Kidney (tissue), 14 donors: ENCODE data around the gene LRTM2. TPM values are rescaled to one million over a fixed set of nuclear protein-coding genes. Genes with fewer than 3 reads are reported as not detected.
A peak's percentile ranks its signal among the peaks of the same experiment; 100 is the strongest.

Source experiments
- DNase-seq, 5 donors: peaks; one replicate each; pipeline ENCODE4 v3.0.0-alpha.2; 2013 to 2020
- FAIRE-seq: peaks from 2 replicates; lab custom pipeline; 2012; peaks lifted over from hg19 to GRCh38; lab: Jason Lieb, UNC
- H3K27ac ChIP-seq, 2 donors: one replicate each; pipeline ENCODE4 v1.7.0; 2013; ENCODE audit warnings: low read depth in 2 of 2, low read length in 2 of 2, inconsistent platforms in 1 of 2
- H3K27me3 ChIP-seq: one replicate; pipeline ENCODE4 v1.7.1; 2013; ENCODE audit warnings: low read length, inconsistent platforms; ENCODE audit not compliant: control insufficient read depth, insufficient read depth
- H3K36me3 ChIP-seq, 3 donors: one replicate each; pipeline versions ENCODE4 v1.7.0 to v1.7.1; 2013; ENCODE audit warnings: low read length in 3 of 3, control low read depth in 1 of 3, inconsistent platforms in 1 of 3; ENCODE audit not compliant: insufficient read depth in 3 of 3, control insufficient read depth in 2 of 3
- H3K4me1 ChIP-seq, 3 donors: one replicate each; pipeline versions ENCODE4 v1.7.0 to v1.7.1; 2013; ENCODE audit warnings: low read length in 3 of 3, inconsistent platforms in 1 of 3, low read depth in 1 of 3; ENCODE audit not compliant: control insufficient read depth in 2 of 3, insufficient read depth in 2 of 3
- H3K4me3 ChIP-seq, 3 donors: one replicate each; pipeline versions ENCODE4 v1.7.0 to v1.8.1; 2013; ENCODE audit warnings: low read length in 3 of 3, control low read depth in 1 of 3, inconsistent platforms in 1 of 3
- H3K9ac ChIP-seq, 3 donors: one replicate each; pipeline versions ENCODE4 v1.7.0 to v1.7.1; 2013; ENCODE audit warnings: low read length in 3 of 3, control low read depth in 1 of 3, inconsistent platforms in 1 of 3
- H3K9me3 ChIP-seq, 3 donors: one replicate each; pipeline versions ENCODE4 v1.7.0 to v1.7.1; 2013; ENCODE audit warnings: low read length in 3 of 3, control low read depth in 1 of 3, inconsistent platforms in 1 of 3; ENCODE audit not compliant: control insufficient read depth in 2 of 3, insufficient read depth in 1 of 3
- CTCF ChIP-seq: IDR thresholded peaks from 3 replicates; pipeline ENCODE4 v1.5.1; 2012; ENCODE audit warnings: mild to moderate bottlenecking, moderate library complexity, borderline replicate concordance; ENCODE audit not compliant: insufficient read depth; ENCODE audit errors: extremely low read depth
- intact Hi-C: fragments of 100-400 bp; cut with DNase I; formaldehyde crosslinking; loops from one replicate; pipeline ENCODE4 v1.11.1; 2022
- polyA plus RNA-seq: library from polyadenylated mRNA; stranded (reverse); fragments of 350-450 nt; fragmentation: Illumina TruSeq; extraction: RNeasy Lipid Tissue Mini Kit (QIAGEN cat#74804); gene quantifications from one replicate; pipeline ENCODE4 v1.2.3, GENCODE V29; 2014; ENCODE audit warnings: low read depth, low replicate concordance; ENCODE audit not compliant: insufficient read depth
- total RNA-seq: library from RNA; stranded (reverse); fragmentation: NEBNext Ultra II Directional; extraction: Animal tissue kit (Norgen Biotek cat#: 25700); gene quantifications from one replicate; pipeline ENCODE4 v1.2.1, GENCODE V29; 2021
- donor health status: control.
- donor health status: control.
- donor health status: control.
- donor health status: control.
- donor health status: control.
- donor health status: DM: yes; HTN: yes; CAD: no.
- donor health status: Normal renal cell carcinoma (clear cell type).

Gene LRTM2
- total and polyA plus RNA-seq, 2 donors from 2014 or later = not detected

- no peak for TF ChIP-seq CTCF
- Histone ChIP-seq H3K27ac (no peak overlapping the region), H3K36me3 (no peaks in the 10 kb centered on the region), H3K9ac (no peak overlapping the region), H3K4me1 (peaks cover 0 to 3% (median 0%) of the 10 kb centered on the region in 3 donors), H3K4me3 (no peak overlapping the region), H3K27me3 (no peaks in the 10 kb centered on the region), H3K9me3 (no peaks in the 10 kb centered on the region)
- DNase-seq = peak in 1 of 5 donors; percentile 11
- no peak for FAIRE-seq
- intact Hi-C loops = no loop called here
Observed at GRCh38 chr12:1833596-1834028, 13.2 kb downstream of the LRTM2 start.

GRCh38 chr12:1834186-1834925, 14.0 kb downstream of the LRTM2 start:
- Histone ChIP-seq H3K27me3 (no peaks in the 10 kb centered on the region), H3K4me1 (peaks cover 0 to 3% (median 0%) of the 10 kb centered on the region in 3 donors), H3K27ac (no peak overlapping the region), H3K9me3 (no peaks in the 10 kb centered on the region), H3K4me3 (no peak overlapping the region), H3K36me3 (no peaks in the 10 kb centered on the region), H3K9ac (no peak overlapping the region)
- FAIRE-seq = no peak
- TF ChIP-seq CTCF = no peak
- intact Hi-C loops = no loop called here
- DNase-seq = peak in 2 of 5 donors; percentile 32 to 63

GRCh38 chr12:1835211-1836131, 15.1 kb downstream of the LRTM2 start:
- peak in 2 of 5 donors; percentile 39 for DNase-seq
- intact Hi-C loops = no loop called here
- FAIRE-seq = no peak

More at GRCh38 chr12:1835211-1836131, 15.1 kb downstream of the LRTM2 start:
- no peaks in the 10 kb centered on the region for H3K9me3 ChIP-seq
- H3K27me3 ChIP-seq = no peaks in the 10 kb centered on the region
- H3K9ac ChIP-seq = no peak overlapping the region
- no peak overlapping the region for H3K4me3 ChIP-seq
- no peak for TF ChIP-seq CTCF
- H3K27ac ChIP-seq = no peak overlapping the region
- H3K4me1 ChIP-seq = peaks cover 0 to 3% (median 0%) of the 10 kb centered on the region in 3 donors
- H3K36me3 ChIP-seq = no peaks in the 10 kb centered on the region
